ENCODE data around the gene SHE. TPM values are rescaled to one million over a fixed set of nuclear protein-coding genes. Genes with fewer than 3 reads are reported as not detected.

Gene SHE
- total RNA-seq, 6 experiments from 2014 or later, result 4.0 to 5.6 (median 4.7) TPM

- no peak overlapping the region for H3K27ac ChIP-seq
- ATAC-seq (no peak), DNase-seq (no peak)
- H3K27me3 ChIP-seq, result no peaks in the 10 kb centered on the region
- 91% methylated on average over 6 of the region's 6 CpGs for WGBS (ENCODE audit: insufficient coverage, low coverage, low lambda C conversion rate, missing lambda C conversion rate)
- no peaks in the 10 kb centered on the region for H3K9me3 ChIP-seq
- no peaks in the 10 kb centered on the region for H3K4me1 ChIP-seq
- intact Hi-C loops (cut with DNase I), result no loop called here
- H3K4me3 ChIP-seq, result no peak overlapping the region
- no peaks in the 10 kb centered on the region for H3K36me3 ChIP-seq
- TF ChIP-seq, protein P1, sequence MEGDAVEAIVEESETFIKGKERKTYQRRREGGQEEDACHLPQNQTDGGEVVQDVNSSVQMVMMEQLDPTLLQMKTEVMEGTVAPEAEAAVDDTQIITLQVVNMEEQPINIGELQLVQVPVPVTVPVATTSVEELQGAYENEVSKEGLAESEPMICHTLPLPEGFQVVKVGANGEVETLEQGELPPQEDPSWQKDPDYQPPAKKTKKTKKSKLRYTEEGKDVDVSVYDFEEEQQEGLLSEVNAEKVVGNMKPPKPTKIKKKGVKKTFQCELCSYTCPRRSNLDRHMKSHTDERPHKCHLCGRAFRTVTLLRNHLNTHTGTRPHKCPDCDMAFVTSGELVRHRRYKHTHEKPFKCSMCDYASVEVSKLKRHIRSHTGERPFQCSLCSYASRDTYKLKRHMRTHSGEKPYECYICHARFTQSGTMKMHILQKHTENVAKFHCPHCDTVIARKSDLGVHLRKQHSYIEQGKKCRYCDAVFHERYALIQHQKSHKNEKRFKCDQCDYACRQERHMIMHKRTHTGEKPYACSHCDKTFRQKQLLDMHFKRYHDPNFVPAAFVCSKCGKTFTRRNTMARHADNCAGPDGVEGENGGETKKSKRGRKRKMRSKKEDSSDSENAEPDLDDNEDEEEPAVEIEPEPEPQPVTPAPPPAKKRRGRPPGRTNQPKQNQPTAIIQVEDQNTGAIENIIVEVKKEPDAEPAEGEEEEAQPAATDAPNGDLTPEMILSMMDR (IDR thresholded peaks at IDR 0.05), result no peak
- TF ChIP-seq POLR2A (IDR thresholded peaks at IDR 0.05), result no peak
Measured at GRCh38 chr1:154529308-154529707, 27.1 kb upstream of the SHE start.

GRCh38 chr1:154527192-154527591 is 25.0 kb upstream of the SHE start:
- Histone ChIP-seq H3K9me3 (no peaks in the 10 kb centered on the region), H3K4me3 (no peak overlapping the region), H3K36me3 (no peaks in the 10 kb centered on the region), H3K27me3 (no peaks in the 10 kb centered on the region), H3K27ac (no peak overlapping the region), H3K4me1 (no peaks in the 10 kb centered on the region)
- no peak for DNase-seq
- no peak for ATAC-seq
- TF ChIP-seq POLR2A (IDR thresholded peaks at IDR 0.05), result no peak
- TF ChIP-seq, protein P1 (IDR thresholded peaks at IDR 0.05), result no peak
- intact Hi-C loops (cut with DNase I), result no loop called here
- WGBS (ENCODE audit: insufficient coverage, low coverage, low lambda C conversion rate, missing lambda C conversion rate), result 67% methylated on average over 6 of the region's 6 CpGs

DNA sequence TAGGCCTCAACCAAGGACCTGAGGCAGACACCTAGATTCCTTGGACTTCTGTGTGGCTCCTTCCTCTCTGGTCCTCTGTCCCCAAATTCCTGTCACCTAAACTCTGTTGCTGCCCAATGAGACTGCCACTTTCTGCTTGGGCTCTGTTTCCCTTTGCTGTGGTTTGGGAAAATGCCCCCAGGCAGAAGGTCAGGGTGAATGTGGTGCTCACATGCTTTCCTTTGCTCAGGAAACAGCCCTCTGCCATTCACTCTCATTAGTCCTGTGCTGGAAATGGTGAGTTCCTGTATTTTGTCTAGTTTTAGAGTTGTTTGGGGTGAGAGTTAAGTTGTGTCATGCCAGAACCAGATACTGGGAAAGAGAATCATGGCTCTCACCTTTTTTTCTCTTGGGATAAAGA is 22.7 kb upstream of the SHE start:
- DNase-seq, result no peak
- no peak overlapping the region for H3K27ac ChIP-seq
- peaks cover 0 to 15% (median 4%) of the 10 kb centered on the region in 4 donors for H3K4me1 ChIP-seq
- ATAC-seq, result no peak
- no peaks in the 10 kb centered on the region for H3K9me3 ChIP-seq
- no peaks in the 10 kb centered on the region for H3K27me3 ChIP-seq
- no peak overlapping the region for H3K4me3 ChIP-seq
- intact Hi-C loops (cut with DNase I), result no loop called here
- TF ChIP-seq POLR2A (IDR thresholded peaks at IDR 0.05), result no peak
- TF ChIP-seq, protein P1 (IDR thresholded peaks at IDR 0.05), result no peak
- H3K36me3 ChIP-seq, result no peaks in the 10 kb centered on the region

DNA sequence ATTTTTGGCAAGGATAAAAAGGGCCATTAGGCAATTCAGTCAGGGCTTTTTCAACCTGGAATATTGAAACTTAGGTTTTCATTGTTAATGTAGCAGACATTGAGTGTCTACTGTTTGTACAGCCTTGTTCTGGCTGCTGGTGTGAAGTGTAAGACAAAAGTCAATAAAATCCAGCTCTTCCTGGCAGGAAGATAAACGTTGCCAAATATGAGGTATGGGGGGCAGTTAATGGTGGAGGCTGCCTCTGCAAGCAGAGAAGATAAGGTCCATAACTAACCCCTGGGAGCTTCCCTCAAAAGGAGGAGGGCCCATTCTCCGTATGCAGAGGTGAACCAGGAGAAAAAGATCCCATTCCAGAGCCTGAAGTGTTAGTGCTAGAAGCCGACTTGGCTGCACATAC is 19.5 kb upstream of the SHE start:
- Histone ChIP-seq H3K4me3 (no peak overlapping the region), H3K36me3 (no peaks in the 10 kb centered on the region), H3K4me1 (peaks cover 0 to 15% (median 4%) of the 10 kb centered on the region in 4 donors), H3K9me3 (no peaks in the 10 kb centered on the region), H3K27ac (no peak overlapping the region), H3K27me3 (no peaks in the 10 kb centered on the region)
- DNase-seq (no peak), ATAC-seq (peak; percentile 34 to 72 (median 52))
- 46% methylated on average over 3 of the region's 3 CpGs for WGBS (ENCODE audit: insufficient coverage, low coverage, low lambda C conversion rate, missing lambda C conversion rate)
- no peak for TF ChIP-seq POLR2A (IDR thresholded peaks at IDR 0.05)
- TF ChIP-seq, protein P1 (IDR thresholded peaks at IDR 0.05), result no peak
- intact Hi-C loops (cut with DNase I), result no loop called here

- TF ChIP-seq POLR2A (IDR thresholded peaks at IDR 0.05), result no peak
- TF ChIP-seq, protein P1 (IDR thresholded peaks at IDR 0.05), result no peak
- H3K27ac ChIP-seq, result no peak overlapping the region
- intact Hi-C loops (cut with DNase I), result no loop called here
- no peak for DNase-seq
- H3K9me3 ChIP-seq, result no peaks in the 10 kb centered on the region
- WGBS (ENCODE audit: insufficient coverage, low coverage, low lambda C conversion rate, missing lambda C conversion rate), result 14% methylated on average over 3 of the region's 3 CpGs
- peaks cover 0 to 15% (median 4%) of the 10 kb centered on the region in 4 donors for H3K4me1 ChIP-seq
- peak in 3 of 4 donors; percentile 52 to 72 (median 64) for ATAC-seq
- H3K36me3 ChIP-seq, result no peaks in the 10 kb centered on the region
- H3K4me3 ChIP-seq, result no peak overlapping the region
- no peaks in the 10 kb centered on the region for H3K27me3 ChIP-seq
Measured at GRCh38 chr1:154520333-154520732, 18.1 kb upstream of the SHE start.

All from right lobe of liver (tissue), 6 donors.